GM23338 (cell line): ENCODE data around the gene RRP9. TPM values are rescaled to one million over a fixed set of nuclear protein-coding genes. Genes with fewer than 3 reads are reported as not detected.

Source experiments
- ATAC-seq: fragments of 200-7000 bp; cut with Tn5 transposase; 3 replicates; pipeline ENCODE4 v1.9.1; 2020
- DNase-seq: peaks from one replicate; pipeline ENCODE4 v3.0.0-alpha.2; 2015; ENCODE audit warnings: low spot score
- H2AFZ ChIP-seq: fragments of 200-600 bp; sonication (generic); 2 replicates; pipeline ENCODE4 v1.8.0; 2016; ENCODE audit warnings: antibody characterized with exemption, mild to moderate bottlenecking, moderate library complexity
- H3F3A ChIP-seq: fragments of 200-600 bp; sonication (generic); replicated peaks from 2 replicates; pipeline ENCODE4 v1.8.0; 2017; ENCODE audit warnings: antibody characterized with exemption, mixed run types, low read depth
- H3K27ac ChIP-seq: fragments of 200-600 bp; sonication (generic); 2 replicates; pipeline ENCODE4 v1.6.1; 2016; ENCODE audit warnings: low read depth
- H3K27me3 ChIP-seq: fragments of 200-600 bp; sonication (generic); 2 replicates; pipeline ENCODE4 v1.8.0; 2016; ENCODE audit warnings: mild to moderate bottlenecking, mixed run types, moderate library complexity; ENCODE audit not compliant: insufficient read depth
- H3K36me3 ChIP-seq: fragments of 200-600 bp; sonication (generic); 2 replicates; pipeline ENCODE4 v1.8.0; 2016; ENCODE audit warnings: mild to moderate bottlenecking; ENCODE audit not compliant: insufficient read depth
- H3K4me1 ChIP-seq: fragments of 200-600 bp; sonication (generic); 2 replicates; pipeline ENCODE4 v1.8.0; 2016; ENCODE audit warnings: mild to moderate bottlenecking, moderate library complexity; ENCODE audit not compliant: insufficient read depth
- H3K4me2 ChIP-seq: fragments of 200-600 bp; sonication (generic); 2 replicates; pipeline ENCODE4 v1.7.1; 2017; ENCODE audit warnings: mixed run types
- H3K4me3 ChIP-seq: fragments of 200-600 bp; sonication (generic); 2 replicates; pipeline ENCODE4 v1.6.1; 2016; ENCODE audit warnings: mixed run types
- H3K79me2 ChIP-seq: fragments of 200-600 bp; sonication (generic); replicated peaks from 2 replicates; pipeline ENCODE4 v1.8.0; 2017; ENCODE audit warnings: mild to moderate bottlenecking; ENCODE audit not compliant: insufficient read depth
- H3K9me2 ChIP-seq: fragments of 200-600 bp; sonication (generic); 2 replicates; pipeline ENCODE4 v1.8.0; 2017; ENCODE audit not compliant: insufficient read depth
- H4K20me1 ChIP-seq: fragments of 200-600 bp; sonication (generic); replicated peaks from 2 replicates; pipeline ENCODE4 v1.8.0; 2017; ENCODE audit warnings: mild to moderate bottlenecking; ENCODE audit not compliant: insufficient read depth
- H3K27ac Mint-ChIP-seq: 2 replicates; pipeline ENCODE4 v1.8.0; 2020; ENCODE audit warnings: inconsistent platforms, mild to moderate bottlenecking, moderate library complexity, mixed read lengths
- H3K27me3 Mint-ChIP-seq: 3 replicates; pipeline ENCODE4 v1.8.0; 2022; ENCODE audit warnings: low read depth, mild to moderate bottlenecking, moderate library complexity, mixed read lengths, inconsistent platforms; ENCODE audit not compliant: insufficient read depth, poor library complexity
- H3K36me3 Mint-ChIP-seq: 3 replicates; pipeline ENCODE4 v1.8.0; 2021; ENCODE audit warnings: low read depth, mild to moderate bottlenecking, inconsistent platforms, moderate library complexity, mixed read lengths
- H3K4me1 Mint-ChIP-seq: 3 replicates; pipeline ENCODE4 v1.8.0; 2020; ENCODE audit warnings: mild to moderate bottlenecking, inconsistent platforms, mixed read lengths
- H3K4me3 Mint-ChIP-seq: 3 replicates; pipeline ENCODE4 v1.8.0; 2021; ENCODE audit warnings: moderate library complexity, mild to moderate bottlenecking, inconsistent platforms, mixed read lengths
- H3K9me3 Mint-ChIP-seq: 3 replicates; pipeline ENCODE4 v1.8.0; 2020; ENCODE audit warnings: moderate library complexity, mild to moderate bottlenecking, inconsistent platforms, mixed read lengths
- CREB1 ChIP-seq: fragments of 250-450 bp; sonication (Bioruptor Pico); IDR thresholded peaks from 2 replicates; pipeline ENCODE4 v1.5.0; 2020; ENCODE audit warnings: low read depth, mild to moderate bottlenecking, moderate library complexity
- ETS1 ChIP-seq: IDR thresholded peaks from 2 replicates; pipeline ENCODE4 v1.6.1; 2016; ENCODE audit warnings: antibody characterized with exemption
- EZH2 ChIP-seq: fragments of 200-600 bp; sonication (generic); IDR thresholded peaks from one replicate; pipeline ENCODE4 v1.8.0; 2017; ENCODE audit warnings: antibody characterized with exemption, mild to moderate bottlenecking, low read depth; ENCODE audit not compliant: unreplicated experiment
- EZH2phosphoT487 ChIP-seq: fragments of 200-600 bp; sonication (generic); IDR thresholded peaks from one replicate; pipeline ENCODE4 v1.8.1; 2018; ENCODE audit warnings: antibody characterized with exemption; ENCODE audit not compliant: unreplicated experiment
- JUNB ChIP-seq: IDR thresholded peaks from one replicate; pipeline ENCODE4 v1.6.1; 2016; ENCODE audit warnings: antibody characterized with exemption; ENCODE audit not compliant: unreplicated experiment
- NANOG ChIP-seq: IDR thresholded peaks from 2 replicates; pipeline ENCODE4 v1.6.1; 2016; ENCODE audit warnings: antibody characterized with exemption, borderline replicate concordance
- POLR2AphosphoS5 ChIP-seq: IDR thresholded peaks from 2 replicates; pipeline ENCODE4 v1.6.1; 2016; ENCODE audit warnings: antibody characterized with exemption, low read depth
- STAT1 ChIP-seq: IDR thresholded peaks from one replicate; pipeline ENCODE4 v1.6.1; 2016; ENCODE audit warnings: antibody characterized with exemption; ENCODE audit not compliant: unreplicated experiment
- ZNF114 ChIP-seq: fragments of 250-450 bp; sonication (Bioruptor Pico); IDR thresholded peaks from 2 replicates; pipeline ENCODE4 v1.5.0; 2020; ENCODE audit warnings: mild to moderate bottlenecking, moderate library complexity
- ZNF331 ChIP-seq: fragments of 250-450 bp; sonication (Bioruptor Pico); IDR thresholded peaks from 2 replicates; pipeline ENCODE4 v1.5.0; 2020; ENCODE audit warnings: low read depth, mild to moderate bottlenecking, moderate library complexity
- ZNF462 ChIP-seq: fragments of 250-450 bp; sonication (Bioruptor Pico); IDR thresholded peaks from 2 replicates; pipeline ENCODE4 v1.5.0; 2020; ENCODE audit warnings: mild to moderate bottlenecking, moderate library complexity
- polyA plus RNA-seq: library from polyadenylated mRNA; unstranded; fragments of >200 nt; fragmentation: Nextera tagmentation; extraction: Ambion mirVana; gene quantifications from 2 replicates; pipeline ENCODE4 v1.2.1, GENCODE V29; 2016
- total RNA-seq: library from RNA; depleted of rRNA; stranded (reverse); fragments of >200 nt; shearing (Covaris generic); gene quantifications from 2 replicates; pipeline ENCODE4 v1.2.3, GENCODE V29; 2014
- TF ChIP-seq, protein P1 (sequence below): IDR thresholded peaks from one replicate; pipeline ENCODE4 v1.6.1; 2018; ENCODE audit warnings: antibody characterized with exemption; ENCODE audit not compliant: unreplicated experiment
- TF ChIP-seq, protein P2 (sequence below), 2 experiments: fragments of 200-600 bp in 1 of 2; sonication (generic) in 1 of 2; conservative IDR thresholded peaks; 2 replicates each; pipeline versions ENCODE4 v1.5.1 to v1.6.1; 2016 to 2017; ENCODE audit warnings: antibody characterized with exemption in 2 of 2, low read depth in 2 of 2, mild to moderate bottlenecking in 2 of 2, moderate library complexity in 1 of 2

RRP9 gene
- total and polyA plus RNA-seq, 2 experiments from 2014 or later, result 62.4 to 68.1 TPM

DNA sequence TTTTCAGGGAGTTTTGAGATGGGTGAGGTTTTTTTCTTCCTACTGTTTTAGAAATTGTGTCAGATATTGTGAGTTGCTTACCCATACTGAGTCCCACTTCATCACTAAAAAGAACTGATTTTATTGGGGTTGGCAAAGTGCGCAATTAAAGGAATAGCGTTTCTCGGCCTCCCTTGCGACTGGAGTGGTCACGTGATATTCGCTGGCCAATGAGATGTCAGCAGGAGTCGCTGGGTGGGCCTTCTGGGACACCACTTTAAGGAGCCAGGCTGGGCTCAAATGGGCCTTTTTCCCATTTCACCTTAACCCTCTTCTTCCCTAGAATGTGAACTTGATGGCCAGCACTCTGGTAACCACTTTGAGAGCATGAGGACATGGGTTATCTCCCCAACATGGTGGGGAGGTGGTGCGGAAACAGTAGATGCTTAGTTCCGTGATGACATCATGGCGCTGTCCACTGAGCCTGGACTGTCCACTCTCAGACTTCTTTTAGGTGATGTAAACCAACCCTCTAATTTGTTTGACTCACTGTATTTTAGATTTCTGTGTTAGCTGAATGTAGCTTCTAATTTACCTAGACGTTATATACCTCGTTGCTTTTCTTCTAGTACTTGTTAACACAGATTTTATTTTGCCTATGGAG, 53.1 kb downstream of the RRP9 start:
- H3F3A ChIP-seq, result no peaks in the 10 kb centered on the region
- H3K9me2 ChIP-seq, result peaks cover 9% of the 10 kb centered on the region
- no peak overlapping the region for H3K27ac Mint-ChIP-seq
- H3K4me3 Mint-ChIP-seq, result no peak overlapping the region
- peaks cover 2% of the 10 kb centered on the region for H3K27me3 Mint-ChIP-seq
- H3K36me3 Mint-ChIP-seq, result no peaks in the 10 kb centered on the region
- H2AFZ ChIP-seq, result no peak overlapping the region
- no peaks in the 10 kb centered on the region for H3K9me3 Mint-ChIP-seq
- H3K4me1 ChIP-seq, result no peaks in the 10 kb centered on the region
- no peak overlapping the region for H3K4me3 ChIP-seq
- no peaks in the 10 kb centered on the region for H3K36me3 ChIP-seq
- TF ChIP-seq ZNF114 (CRISPR knock-in tag) (no peak), CREB1 (no peak), POLR2AphosphoS5 (no peak), JUNB (no peak), EZH2phosphoT487 (no peak), STAT1 (no peak), EZH2 (no peak), NANOG (no peak), ETS1 (no peak), ZNF462 (CRISPR knock-in tag) (no peak), ZNF331 (CRISPR knock-in tag) (no peak)
- TF ChIP-seq, protein P1, sequence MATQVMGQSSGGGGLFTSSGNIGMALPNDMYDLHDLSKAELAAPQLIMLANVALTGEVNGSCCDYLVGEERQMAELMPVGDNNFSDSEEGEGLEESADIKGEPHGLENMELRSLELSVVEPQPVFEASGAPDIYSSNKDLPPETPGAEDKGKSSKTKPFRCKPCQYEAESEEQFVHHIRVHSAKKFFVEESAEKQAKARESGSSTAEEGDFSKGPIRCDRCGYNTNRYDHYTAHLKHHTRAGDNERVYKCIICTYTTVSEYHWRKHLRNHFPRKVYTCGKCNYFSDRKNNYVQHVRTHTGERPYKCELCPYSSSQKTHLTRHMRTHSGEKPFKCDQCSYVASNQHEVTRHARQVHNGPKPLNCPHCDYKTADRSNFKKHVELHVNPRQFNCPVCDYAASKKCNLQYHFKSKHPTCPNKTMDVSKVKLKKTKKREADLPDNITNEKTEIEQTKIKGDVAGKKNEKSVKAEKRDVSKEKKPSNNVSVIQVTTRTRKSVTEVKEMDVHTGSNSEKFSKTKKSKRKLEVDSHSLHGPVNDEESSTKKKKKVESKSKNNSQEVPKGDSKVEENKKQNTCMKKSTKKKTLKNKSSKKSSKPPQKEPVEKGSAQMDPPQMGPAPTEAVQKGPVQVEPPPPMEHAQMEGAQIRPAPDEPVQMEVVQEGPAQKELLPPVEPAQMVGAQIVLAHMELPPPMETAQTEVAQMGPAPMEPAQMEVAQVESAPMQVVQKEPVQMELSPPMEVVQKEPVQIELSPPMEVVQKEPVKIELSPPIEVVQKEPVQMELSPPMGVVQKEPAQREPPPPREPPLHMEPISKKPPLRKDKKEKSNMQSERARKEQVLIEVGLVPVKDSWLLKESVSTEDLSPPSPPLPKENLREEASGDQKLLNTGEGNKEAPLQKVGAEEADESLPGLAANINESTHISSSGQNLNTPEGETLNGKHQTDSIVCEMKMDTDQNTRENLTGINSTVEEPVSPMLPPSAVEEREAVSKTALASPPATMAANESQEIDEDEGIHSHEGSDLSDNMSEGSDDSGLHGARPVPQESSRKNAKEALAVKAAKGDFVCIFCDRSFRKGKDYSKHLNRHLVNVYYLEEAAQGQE, result no peak
- TF ChIP-seq, protein P2, sequence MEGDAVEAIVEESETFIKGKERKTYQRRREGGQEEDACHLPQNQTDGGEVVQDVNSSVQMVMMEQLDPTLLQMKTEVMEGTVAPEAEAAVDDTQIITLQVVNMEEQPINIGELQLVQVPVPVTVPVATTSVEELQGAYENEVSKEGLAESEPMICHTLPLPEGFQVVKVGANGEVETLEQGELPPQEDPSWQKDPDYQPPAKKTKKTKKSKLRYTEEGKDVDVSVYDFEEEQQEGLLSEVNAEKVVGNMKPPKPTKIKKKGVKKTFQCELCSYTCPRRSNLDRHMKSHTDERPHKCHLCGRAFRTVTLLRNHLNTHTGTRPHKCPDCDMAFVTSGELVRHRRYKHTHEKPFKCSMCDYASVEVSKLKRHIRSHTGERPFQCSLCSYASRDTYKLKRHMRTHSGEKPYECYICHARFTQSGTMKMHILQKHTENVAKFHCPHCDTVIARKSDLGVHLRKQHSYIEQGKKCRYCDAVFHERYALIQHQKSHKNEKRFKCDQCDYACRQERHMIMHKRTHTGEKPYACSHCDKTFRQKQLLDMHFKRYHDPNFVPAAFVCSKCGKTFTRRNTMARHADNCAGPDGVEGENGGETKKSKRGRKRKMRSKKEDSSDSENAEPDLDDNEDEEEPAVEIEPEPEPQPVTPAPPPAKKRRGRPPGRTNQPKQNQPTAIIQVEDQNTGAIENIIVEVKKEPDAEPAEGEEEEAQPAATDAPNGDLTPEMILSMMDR (conservative IDR thresholded peaks at IDR 0.05; ENCODE audit: low read depth in 2 of 2), result no peak
- H3K27ac ChIP-seq, result no peak overlapping the region
- H4K20me1 ChIP-seq, result no peaks in the 10 kb centered on the region
- H3K4me1 Mint-ChIP-seq, result peaks cover 4% of the 10 kb centered on the region; the same call in 2 of the 3 replicates
- no peaks in the 10 kb centered on the region for H3K27me3 ChIP-seq
- no peak overlapping the region for H3K4me2 ChIP-seq
- H3K79me2 ChIP-seq, result no peaks in the 10 kb centered on the region
- ATAC-seq (no peak), DNase-seq (no peak)
